NOMO-1 treated with DMSO at 0.1 percent for 48 hours (cell line): ENCODE measurements around the gene SMIM35.
A peak's percentile ranks its signal among the peaks of the same experiment; 100 is the strongest.

Experiments used
- DNase-seq: peaks from one replicate; lab custom pipeline; 2025; ENCODE audit not compliant: unreplicated experiment; lab: John Stamatoyannopoulos, UW

The SMIM35 gene

GRCh38 chr11:117969160-117969991, 117.4 kb downstream of the SMIM35 start:
- no peak for DNase-seq

- no peak for DNase-seq
Observed at GRCh38 chr11:117966908-117967307, 119.9 kb downstream of the SMIM35 start.

GRCh38 chr11:117962826-117963225, 123.9 kb downstream of the SMIM35 start:
- DNase-seq, result no peak

GRCh38 chr11:117961896-117962295, 124.9 kb downstream of the SMIM35 start:
- DNase-seq, result no peak

- DNase-seq, result no peak
Observed at GRCh38 chr11:117960406-117960805, 126.4 kb downstream of the SMIM35 start.

- DNase-seq, result peak; percentile 80
Observed at GRCh38 chr11:117959438-117960149, 127.2 kb downstream of the SMIM35 start.

- no peak for DNase-seq
Observed at GRCh38 chr11:117958949-117959348, 127.8 kb downstream of the SMIM35 start.
